WERI-Rb-1 (cell line): Measurements from ENCODE around the gene FBLN1.

Experiments
- DNase-seq: peaks from one replicate; pipeline ENCODE4 v3.0.0-alpha.2; 2020
- H3K27ac ChIP-seq: fragments of 250-450 bp; sonication (Bioruptor Pico); 2 replicates; pipeline ENCODE4 v1.5.1; 2020; ENCODE audit warnings: mild to moderate bottlenecking, moderate library complexity
- H3K27me3 ChIP-seq: fragments of 250-450 bp; sonication (Bioruptor Pico); 2 replicates; pipeline ENCODE4 v1.5.1; 2021; ENCODE audit warnings: mild to moderate bottlenecking, low read depth, moderate library complexity; ENCODE audit not compliant: insufficient read depth, severe bottlenecking
- H3K36me3 ChIP-seq: fragments of 250-450 bp; sonication (Bioruptor Pico); 2 replicates; pipeline ENCODE4 v1.5.1; 2020; ENCODE audit warnings: mild to moderate bottlenecking, moderate library complexity
- H3K4me3 ChIP-seq: 2 replicates; pipeline ENCODE4 v1.5.1; 2011; ENCODE audit warnings: low read depth, mild to moderate bottlenecking, control low read depth, low read length
- H3K9me3 ChIP-seq: fragments of 250-450 bp; sonication (Bioruptor Pico); 2 replicates; pipeline ENCODE4 v1.5.1; 2021; ENCODE audit warnings: mild to moderate bottlenecking, moderate library complexity; ENCODE audit not compliant: severe bottlenecking
- TF ChIP-seq, protein P1 (sequence below): IDR thresholded peaks from 2 replicates; pipeline ENCODE4 v1.5.1; 2011; ENCODE audit warnings: low read depth, mild to moderate bottlenecking, control low read depth, inconsistent platforms, low read length

The FBLN1 gene

DNA sequence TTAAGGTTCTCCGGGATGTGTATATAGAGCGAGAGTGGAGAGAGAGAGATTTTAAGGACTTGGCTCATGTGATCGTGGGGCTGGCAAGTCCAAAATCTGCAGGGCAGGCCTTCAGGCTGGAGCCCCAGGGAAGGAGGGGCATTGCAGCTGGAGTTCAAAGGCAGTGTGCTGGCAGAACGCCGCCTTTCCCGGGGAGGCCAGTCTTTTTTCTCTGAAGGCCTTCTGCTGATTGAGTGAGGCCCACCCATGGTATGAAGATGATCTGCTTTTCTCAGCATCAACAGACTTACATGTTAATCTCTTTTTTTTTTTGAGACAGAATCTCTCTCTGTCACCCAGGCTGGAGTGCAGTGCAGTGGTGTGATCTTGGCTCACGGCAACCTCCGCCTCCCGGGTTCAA lies 25.4 kb downstream of the FBLN1 start:
- Histone ChIP-seq H3K27me3 (no peaks in the 10 kb centered on the region), H3K27ac (no peak overlapping the region), H3K4me3 (no peak overlapping the region), H3K9me3 (no peaks in the 10 kb centered on the region), H3K36me3 (peaks cover 59% of the 10 kb centered on the region)
- TF ChIP-seq, protein P1, sequence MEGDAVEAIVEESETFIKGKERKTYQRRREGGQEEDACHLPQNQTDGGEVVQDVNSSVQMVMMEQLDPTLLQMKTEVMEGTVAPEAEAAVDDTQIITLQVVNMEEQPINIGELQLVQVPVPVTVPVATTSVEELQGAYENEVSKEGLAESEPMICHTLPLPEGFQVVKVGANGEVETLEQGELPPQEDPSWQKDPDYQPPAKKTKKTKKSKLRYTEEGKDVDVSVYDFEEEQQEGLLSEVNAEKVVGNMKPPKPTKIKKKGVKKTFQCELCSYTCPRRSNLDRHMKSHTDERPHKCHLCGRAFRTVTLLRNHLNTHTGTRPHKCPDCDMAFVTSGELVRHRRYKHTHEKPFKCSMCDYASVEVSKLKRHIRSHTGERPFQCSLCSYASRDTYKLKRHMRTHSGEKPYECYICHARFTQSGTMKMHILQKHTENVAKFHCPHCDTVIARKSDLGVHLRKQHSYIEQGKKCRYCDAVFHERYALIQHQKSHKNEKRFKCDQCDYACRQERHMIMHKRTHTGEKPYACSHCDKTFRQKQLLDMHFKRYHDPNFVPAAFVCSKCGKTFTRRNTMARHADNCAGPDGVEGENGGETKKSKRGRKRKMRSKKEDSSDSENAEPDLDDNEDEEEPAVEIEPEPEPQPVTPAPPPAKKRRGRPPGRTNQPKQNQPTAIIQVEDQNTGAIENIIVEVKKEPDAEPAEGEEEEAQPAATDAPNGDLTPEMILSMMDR, result no peak
- DNase-seq, result no peak

DNA sequence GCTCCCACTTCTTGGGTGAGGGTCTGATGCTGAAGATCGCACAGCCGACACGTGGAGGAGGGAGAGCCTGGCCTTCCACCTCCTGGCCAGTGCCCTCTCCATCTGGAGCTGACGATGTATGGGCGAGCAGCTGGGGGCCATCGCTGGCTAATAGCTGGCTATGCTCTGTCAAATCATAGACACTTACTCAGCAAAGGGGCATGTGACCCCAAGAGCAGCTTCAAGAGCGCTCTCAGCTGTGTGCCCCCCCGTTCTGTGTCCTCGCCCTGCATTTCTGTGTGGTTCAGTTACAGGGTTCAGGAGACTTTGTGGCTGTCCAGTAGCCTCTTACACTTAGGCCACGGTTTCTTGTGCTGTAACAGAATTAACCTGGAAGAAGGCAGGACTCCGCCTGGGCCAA lies 26.4 kb downstream of the FBLN1 start:
- no peak for DNase-seq
- no peaks in the 10 kb centered on the region for H3K27me3 ChIP-seq
- no peak overlapping the region for H3K4me3 ChIP-seq
- peaks cover 68% of the 10 kb centered on the region for H3K36me3 ChIP-seq
- H3K9me3 ChIP-seq, result no peaks in the 10 kb centered on the region
- TF ChIP-seq, protein P1, result no peak
- no peak overlapping the region for H3K27ac ChIP-seq

DNA sequence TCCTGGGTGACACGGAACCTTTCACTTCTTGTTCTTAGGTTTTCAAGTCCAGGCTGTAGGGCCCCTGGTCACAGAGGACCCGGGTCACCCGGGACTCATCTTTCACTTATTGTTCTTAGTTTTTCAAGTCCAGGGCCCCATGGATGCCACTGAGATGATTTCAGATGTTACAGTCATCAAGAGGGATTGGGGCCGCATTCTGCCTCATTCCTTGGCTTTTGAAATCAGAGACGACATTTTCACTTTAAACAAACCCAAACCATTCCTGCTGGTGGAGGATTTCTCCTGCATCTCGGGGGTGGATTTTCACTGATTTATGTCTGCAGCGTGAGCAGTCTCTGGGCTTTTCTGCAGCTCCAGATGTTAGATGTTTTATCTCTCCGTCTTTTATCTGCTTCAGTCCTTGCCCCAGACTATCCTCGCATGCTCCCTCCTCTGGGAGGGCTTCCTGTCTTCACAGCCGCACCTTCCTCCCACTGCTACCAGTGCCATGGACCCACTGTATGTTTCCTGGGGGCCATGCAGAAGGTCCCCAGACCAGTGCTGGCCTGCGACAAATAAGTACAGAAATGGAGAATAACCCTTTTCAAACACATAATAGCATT lies 27.4 kb downstream of the FBLN1 start:
- Histone ChIP-seq H3K9me3 (no peaks in the 10 kb centered on the region), H3K27ac (no peak overlapping the region), H3K4me3 (no peak overlapping the region), H3K27me3 (no peaks in the 10 kb centered on the region), H3K36me3 (peaks cover 71% of the 10 kb centered on the region)
- TF ChIP-seq, protein P1, result no peak
- no peak for DNase-seq

DNA sequence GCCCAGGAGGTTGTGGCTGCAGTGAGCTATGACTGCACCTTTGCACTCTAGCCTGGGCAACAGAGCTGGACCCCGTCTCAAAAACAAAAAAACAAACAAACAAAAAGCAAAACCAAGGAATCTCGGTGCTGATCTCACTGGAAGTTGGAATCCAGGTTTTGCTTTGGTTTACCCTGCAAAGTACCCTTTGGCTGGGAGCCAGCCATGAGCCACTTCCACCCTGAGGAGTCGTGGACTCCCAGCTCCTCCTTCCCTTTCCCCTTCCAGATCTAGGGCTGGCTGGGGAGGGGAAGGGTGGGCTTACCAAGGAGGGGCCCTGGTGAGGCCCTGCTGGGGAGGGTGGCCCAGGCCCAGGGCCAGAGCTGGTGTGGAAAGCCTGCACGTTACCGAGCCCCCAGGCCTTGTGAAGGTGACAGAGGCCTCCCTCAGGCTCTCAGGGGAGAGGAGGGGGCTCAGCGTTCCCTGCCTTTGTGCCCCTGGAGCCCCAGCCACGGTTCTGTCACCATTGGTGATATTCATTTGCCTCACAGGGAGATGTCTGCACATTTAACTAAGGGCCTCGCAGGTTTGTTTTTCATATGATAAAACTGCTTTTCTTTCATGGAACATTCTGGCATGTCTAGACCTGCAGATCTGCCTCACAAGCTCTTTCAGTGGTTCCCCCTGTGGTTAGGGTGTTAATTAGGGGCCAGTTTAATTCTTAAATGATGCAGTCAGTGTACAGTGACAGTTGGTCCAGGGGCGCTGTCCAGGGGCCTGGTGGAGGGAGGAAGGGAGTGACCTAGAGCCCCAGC lies 29.0 kb downstream of the FBLN1 start:
- H3K27ac ChIP-seq, result peak overlapping the region; percentile 83
- TF ChIP-seq, protein P1, result no peak
- DNase-seq, result peak; percentile 75
- H3K36me3 ChIP-seq, result peaks cover 69% of the 10 kb centered on the region
- no peak overlapping the region for H3K4me3 ChIP-seq
- H3K9me3 ChIP-seq, result no peaks in the 10 kb centered on the region
- H3K27me3 ChIP-seq, result no peaks in the 10 kb centered on the region

DNA sequence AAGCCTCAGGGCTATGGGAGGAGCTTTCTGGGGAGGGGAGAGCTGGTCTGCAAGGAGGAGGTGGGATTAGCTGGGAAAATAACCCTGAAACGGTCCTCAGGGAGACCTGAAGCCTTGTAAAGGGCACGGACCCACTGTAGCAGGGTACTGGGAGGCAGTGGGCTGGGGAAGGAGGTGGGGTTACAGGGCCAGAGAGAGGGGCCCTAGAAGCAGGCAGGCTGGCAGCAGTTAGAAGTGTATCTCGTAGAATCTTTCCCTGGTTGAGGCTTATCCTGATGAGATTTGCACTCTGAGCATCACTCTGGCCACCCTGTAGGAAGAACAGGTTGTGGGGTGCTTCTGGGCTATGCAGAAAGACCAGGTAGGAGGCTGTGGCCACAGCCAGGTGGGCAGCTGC lies 29.6 kb downstream of the FBLN1 start:
- Histone ChIP-seq H3K9me3 (no peaks in the 10 kb centered on the region), H3K4me3 (no peak overlapping the region), H3K27ac (peak overlapping the region; percentile 83), H3K27me3 (no peaks in the 10 kb centered on the region), H3K36me3 (peaks cover 68% of the 10 kb centered on the region)
- TF ChIP-seq, protein P1, result no peak
- DNase-seq, result no peak
